ENCODE measurements around the gene NELL2.

DNA sequence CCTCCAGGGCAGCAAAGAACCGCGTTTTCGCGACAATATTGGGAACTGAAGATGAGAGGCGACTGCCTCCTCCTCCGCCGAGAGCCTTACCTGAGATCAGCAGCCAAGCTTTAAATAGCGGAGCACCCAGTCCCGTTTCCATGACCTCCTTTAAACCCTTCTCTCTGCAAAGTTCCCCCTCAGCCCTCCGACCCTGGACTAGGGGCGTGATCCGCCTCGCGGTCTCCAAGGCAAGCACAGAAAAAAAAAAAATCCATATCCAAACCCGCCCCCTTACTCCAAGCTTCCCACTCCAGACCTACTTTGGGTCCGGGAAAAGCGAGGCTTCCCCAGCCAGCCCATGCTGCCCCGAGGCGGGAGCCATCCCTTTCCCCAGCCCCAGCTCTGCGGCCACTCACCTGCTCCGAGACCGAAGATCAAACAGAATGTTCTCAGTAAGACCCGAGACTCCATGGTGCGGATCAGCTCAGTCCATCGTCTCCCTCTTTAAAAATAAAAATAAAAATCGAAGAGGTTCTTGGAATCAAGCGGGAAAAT lies 630 bp downstream of the NELL2 start:
- TF ChIP-seq CTCF (IDR thresholded peaks at IDR 0.05; ENCODE audit: low read depth, low read length, poor library complexity, severe bottlenecking) = no peak
- no peak for TF ChIP-seq EZH2phosphoT487 (IDR thresholded peaks at IDR 0.05; ENCODE audit: borderline replicate concordance, low read length)

All from DOHH2 (cell line).